Esophagus muscularis mucosa (tissue), 4 donors: Measurements from ENCODE around the gene RPL39.

Source experiments
- EP300 ChIP-seq: sonication (generic); formaldehyde crosslinking; IDR thresholded peaks from one replicate; pipeline ENCODE4 v1.6.1; 2017; ENCODE audit warnings: antibody characterized with exemption
- POLR2A ChIP-seq: fragments of 450-650 bp; IDR thresholded peaks from one replicate; pipeline ENCODE4 v1.6.1; 2017; ENCODE audit warnings: antibody characterized with exemption, moderate library complexity, mild to moderate bottlenecking, low read depth
- POLR2AphosphoS5 ChIP-seq, 2 donors: sonication (generic); formaldehyde crosslinking; IDR thresholded peaks; one replicate each; pipeline ENCODE4 v1.6.1; 2017; ENCODE audit warnings: antibody characterized with exemption in 2 of 2
- TF ChIP-seq, protein P1 (sequence below), 3 experiments: fragments of 200-600 bp in 2 of 3; fragments of 450-650 bp in 1 of 3; sonication (generic) in 2 of 3; IDR thresholded peaks; one replicate each; pipeline ENCODE4 v1.5.1; 2017 to 2019; ENCODE audit warnings: antibody characterized with exemption in 3 of 3, mild to moderate bottlenecking in 2 of 3, moderate library complexity in 1 of 3

DNA sequence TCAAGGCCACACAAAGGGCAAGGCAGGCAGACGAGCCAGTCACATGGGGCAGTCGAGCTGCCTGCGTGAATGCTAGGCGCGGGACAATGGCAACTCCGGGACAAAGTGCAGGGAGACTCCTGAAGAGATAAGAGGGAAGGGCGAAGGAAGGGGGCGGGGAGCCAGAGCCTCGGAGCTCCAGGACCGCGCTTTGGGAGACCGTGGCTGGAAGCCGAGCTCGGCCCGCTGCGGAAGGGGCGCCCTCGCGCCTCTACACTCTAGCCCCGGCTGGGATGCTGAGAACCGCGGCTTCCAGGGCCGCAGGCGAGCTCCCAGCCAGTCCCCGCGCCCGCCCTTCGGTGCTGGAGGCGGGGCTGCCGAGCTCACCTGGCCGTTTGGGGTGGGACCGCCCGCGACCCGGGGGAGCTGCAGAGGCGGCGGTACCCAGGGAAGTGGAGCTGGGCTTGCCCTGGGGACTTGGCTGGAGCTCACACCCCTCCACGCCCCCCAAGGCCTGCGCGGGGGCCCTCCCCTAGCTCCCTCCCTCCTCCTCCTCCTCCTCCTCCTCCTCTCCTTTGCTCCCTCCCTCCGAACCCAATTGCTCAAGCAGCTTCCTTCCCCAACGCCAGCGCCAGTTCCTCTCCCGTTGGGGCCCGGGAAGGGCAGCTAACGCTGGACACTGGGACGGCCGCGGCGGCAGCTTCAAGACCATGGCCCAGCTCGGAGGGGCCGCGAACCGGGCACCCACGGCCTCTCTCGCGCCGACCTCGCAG is 33.3 kb downstream of the RPL39 start, which contains the start of gene SOWAHD:
- no peak for TF ChIP-seq POLR2A
- TF ChIP-seq, protein P1, sequence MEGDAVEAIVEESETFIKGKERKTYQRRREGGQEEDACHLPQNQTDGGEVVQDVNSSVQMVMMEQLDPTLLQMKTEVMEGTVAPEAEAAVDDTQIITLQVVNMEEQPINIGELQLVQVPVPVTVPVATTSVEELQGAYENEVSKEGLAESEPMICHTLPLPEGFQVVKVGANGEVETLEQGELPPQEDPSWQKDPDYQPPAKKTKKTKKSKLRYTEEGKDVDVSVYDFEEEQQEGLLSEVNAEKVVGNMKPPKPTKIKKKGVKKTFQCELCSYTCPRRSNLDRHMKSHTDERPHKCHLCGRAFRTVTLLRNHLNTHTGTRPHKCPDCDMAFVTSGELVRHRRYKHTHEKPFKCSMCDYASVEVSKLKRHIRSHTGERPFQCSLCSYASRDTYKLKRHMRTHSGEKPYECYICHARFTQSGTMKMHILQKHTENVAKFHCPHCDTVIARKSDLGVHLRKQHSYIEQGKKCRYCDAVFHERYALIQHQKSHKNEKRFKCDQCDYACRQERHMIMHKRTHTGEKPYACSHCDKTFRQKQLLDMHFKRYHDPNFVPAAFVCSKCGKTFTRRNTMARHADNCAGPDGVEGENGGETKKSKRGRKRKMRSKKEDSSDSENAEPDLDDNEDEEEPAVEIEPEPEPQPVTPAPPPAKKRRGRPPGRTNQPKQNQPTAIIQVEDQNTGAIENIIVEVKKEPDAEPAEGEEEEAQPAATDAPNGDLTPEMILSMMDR (IDR thresholded peaks at IDR 0.05) = no peak
- no peak for TF ChIP-seq EP300
- no peak for TF ChIP-seq POLR2AphosphoS5 (IDR thresholded peaks at IDR 0.05)
